HepG2 (cell line): ENCODE data around the gene KRCC1. TPM values are rescaled to one million over a fixed set of nuclear protein-coding genes. Genes with fewer than 3 reads are reported as not detected.

Experiments used
- ATAC-seq: fragments of 200-7000 bp; cut with Tn5 transposase; 3 replicates; pipeline ENCODE4 v1.9.1; 2020; ENCODE audit warnings: mild to moderate bottlenecking, moderate library complexity
- BruUV-seq: library from RNA; stranded (reverse); fragments of 400-500 nt; replicated peaks from 2 replicates; lab custom pipeline; 2021; lab: Mats Ljungman, UMichigan
- CTCF ChIA-PET: fragments of 300-600 bp; formaldehyde crosslinking; extraction: SDS; loops from one replicate; lab custom pipeline; 2021; ENCODE audit warnings: low total read pairs, inconsistent platforms, low intra/inter-chr PET ratio; lab: Yijun Ruan, JAX
- POLR2A ChIA-PET: fragments of 350-600 bp; sonication (Branson Sonifier 250); formaldehyde crosslinking; loops from one replicate; lab custom pipeline; 2020; ENCODE audit warnings: antibody characterized with exemption, inconsistent platforms; lab: Yijun Ruan, JAX
- DNase-seq: peaks from one replicate; pipeline ENCODE4 v3.0.0-alpha.2; 2015; ENCODE audit warnings: low spot score
- FAIRE-seq: peaks from 3 replicates; lab custom pipeline; 2011; peaks lifted over from hg19 to GRCh38; lab: Jason Lieb, UNC
- H2AFZ ChIP-seq: one replicate; pipeline ENCODE4 v1.6.1; 2011; ENCODE audit warnings: low read length, inconsistent platforms
- H3K27ac ChIP-seq: fragments of 300-600 bp; 3 replicates; pipeline ENCODE4 v1.8.0; 2011; ENCODE audit warnings: mixed run types, mild to moderate bottlenecking, mixed read lengths, low read length, inconsistent platforms; ENCODE audit not compliant: insufficient read depth; ENCODE audit errors: extremely low read length
- H3K27me3 ChIP-seq, 2 experiments: fragments of 200-600 bp in 1 of 2; 2 replicates in 1 of 2; 3 replicates in 1 of 2; pipeline versions ENCODE4 v1.6.0 to v1.8.0; 2011; ENCODE audit warnings: low read length in 2 of 2, mild to moderate bottlenecking in 2 of 2, moderate library complexity in 2 of 2, inconsistent platforms in 1 of 2; ENCODE audit not compliant: insufficient read depth in 2 of 2, control insufficient read depth in 1 of 2
- H3K36me3 ChIP-seq, 2 experiments: fragments of 200-600 bp in 1 of 2; replicated peaks in 1 of 2; 2 replicates in 1 of 2; 3 replicates in 1 of 2; pipeline versions ENCODE4 v1.5.1 to v1.8.0; 2011; ENCODE audit warnings: low read length in 2 of 2, inconsistent platforms in 1 of 2; ENCODE audit not compliant: insufficient read depth in 2 of 2, control insufficient read depth in 1 of 2
- H3K4me1 ChIP-seq: 2 replicates; pipeline ENCODE4 v1.5.1; 2012; ENCODE audit warnings: low read length, inconsistent platforms; ENCODE audit not compliant: insufficient read depth
- H3K4me2 ChIP-seq: 2 replicates; pipeline ENCODE4 v1.6.0; 2011; ENCODE audit warnings: low read depth, low read length, inconsistent platforms
- H3K4me3 ChIP-seq, 3 experiments: fragments of 200-600 bp in 1 of 3; sonication (generic), shearing (Covaris generic) in 1 of 3; replicated peaks in 1 of 3; 2 replicates each; pipeline ENCODE4 v1.5.1; 2011 to 2016; ENCODE audit warnings: low read length in 3 of 3, inconsistent platforms in 2 of 3, low read depth in 2 of 3, mild to moderate bottlenecking in 2 of 3, control low read depth in 1 of 3, mixed read lengths in 1 of 3; ENCODE audit not compliant: insufficient read depth in 1 of 3
- H3K79me2 ChIP-seq: one replicate; pipeline ENCODE4 v1.6.1; 2011; ENCODE audit warnings: low read length, inconsistent platforms; ENCODE audit not compliant: insufficient read depth
- H3K9ac ChIP-seq: 2 replicates; pipeline ENCODE4 v1.6.0; 2011; ENCODE audit warnings: mild to moderate bottlenecking, low read depth, low read length, inconsistent platforms; ENCODE audit not compliant: insufficient read depth
- H3K9me3 ChIP-seq: 2 replicates; pipeline ENCODE4 v1.5.1; 2012; ENCODE audit warnings: mild to moderate bottlenecking, low read length
- H4K20me1 ChIP-seq: 2 replicates; pipeline ENCODE4 v1.6.0; 2011; ENCODE audit warnings: inconsistent platforms, mild to moderate bottlenecking, low read length, moderate library complexity; ENCODE audit not compliant: insufficient read depth
- ATF7 ChIP-seq, 2 experiments: fragments of 450-650 bp in 1 of 2; sonication (generic) in 1 of 2; formaldehyde crosslinking in 1 of 2; IDR thresholded peaks; 2 replicates each; pipeline versions ENCODE4 v1.4.0 to v1.6.1; 2016 to 2020; ENCODE audit warnings: antibody characterized with exemption in 1 of 2, mild to moderate bottlenecking in 1 of 2, missing genetic modification reagents in 1 of 2
- ELF3 ChIP-seq: IDR thresholded peaks from 2 replicates; pipeline ENCODE4 v1.6.1; 2016; ENCODE audit warnings: missing genetic modification reagents, missing compliant biosample characterization
- ETV6 ChIP-seq: sonication (generic); formaldehyde crosslinking; conservative IDR thresholded peaks from 2 replicates; pipeline ENCODE4 v1.4.0; 2020; ENCODE audit warnings: missing genetic modification reagents
- MAFF ChIP-seq: IDR thresholded peaks from 2 replicates; pipeline ENCODE4 v1.6.1; 2011; ENCODE audit warnings: low read depth, low read length, improper control_type of control experiment
- NR3C1 ChIP-seq: sonication (generic); formaldehyde crosslinking; IDR thresholded peaks from 2 replicates; pipeline ENCODE4 v1.4.0; 2020; ENCODE audit warnings: missing genetic modification reagents
- TBX2 ChIP-seq: sonication (generic); formaldehyde crosslinking; IDR thresholded peaks from 2 replicates; pipeline ENCODE4 v1.5.0; 2020; ENCODE audit warnings: missing genetic modification reagents, mild to moderate bottlenecking, borderline replicate concordance
- ZNF33B ChIP-seq: sonication (generic); formaldehyde crosslinking; IDR thresholded peaks from 2 replicates; pipeline ENCODE4 v1.5.1; 2020; ENCODE audit warnings: mild to moderate bottlenecking, missing genetic modification reagents
- ZNF543 ChIP-seq: sonication (generic); formaldehyde crosslinking; IDR thresholded peaks from 2 replicates; pipeline ENCODE4 v1.4.0; 2020; ENCODE audit warnings: mild to moderate bottlenecking, missing genetic modification reagents
- WGBS: methylation state at CpG from one replicate; pipeline ENCODE4 v1.1.6; 2017; ENCODE audit warnings: low lambda C conversion rate; 5-methylcytosine and 5-hydroxymethylcytosine counted together
- in situ Hi-C: cut with HindIII; loops from 2 replicates; pipeline ENCODE4 v1.10.0; 2017; ENCODE audit warnings: low pct_unique_long_range_greater_than_20kb; ENCODE audit not compliant: extremely low pct_ligation_motif_present
- intact Hi-C: fragments of 100-400 bp; cut with micrococcal nuclease; formaldehyde crosslinking; loops from one replicate; pipeline ENCODE4 v1.10.0; 2022; ENCODE audit not compliant: unreplicated experiment
- polyA plus RNA-seq, 8 experiments: library from polyadenylated mRNA; depleted of rRNA in 3 of 8; stranded (reverse) in 7 of 8; unstranded in 1 of 8; fragments of >200 nt; fragmentation: Illumina TruSeq in 4 of 8; extraction: Trizol in 4 of 8; gene quantifications; 2 replicates each; pipeline versions ENCODE4 v1.2.1 to v1.2.3, GENCODE V29; 2011 to 2016; ENCODE audit warnings: low read depth in 4 of 8, missing spikeins in 1 of 8, mixed read lengths in 1 of 8; ENCODE audit not compliant: insufficient read depth in 1 of 8
- total RNA-seq, 5 experiments: library from RNA; depleted of rRNA; stranded (reverse); fragments of >200 nt; fragmentation: Illumina TruSeq; extraction: Trizol; gene quantifications; 2 replicates each; pipeline ENCODE4 v1.2.3, GENCODE V29; 2016; ENCODE audit warnings: low read depth in 1 of 5
- TF ChIP-seq, protein P1 (sequence below): sonication (generic); formaldehyde crosslinking; IDR thresholded peaks from 2 replicates; pipeline ENCODE4 v1.4.0; 2020; ENCODE audit warnings: mild to moderate bottlenecking, low read depth, missing genetic modification reagents
- TF ChIP-seq, protein P2 (sequence below): sonication (generic); formaldehyde crosslinking; IDR thresholded peaks from 2 replicates; pipeline ENCODE4 v1.4.0; 2020; ENCODE audit warnings: missing genetic modification reagents

The KRCC1 gene
- total and polyA plus RNA-seq, 2 of the 13 experiments (the other 11 are each of a cell fraction or from before 2014, with no cell fraction given), result 6.5 to 7.7 TPM

DNA sequence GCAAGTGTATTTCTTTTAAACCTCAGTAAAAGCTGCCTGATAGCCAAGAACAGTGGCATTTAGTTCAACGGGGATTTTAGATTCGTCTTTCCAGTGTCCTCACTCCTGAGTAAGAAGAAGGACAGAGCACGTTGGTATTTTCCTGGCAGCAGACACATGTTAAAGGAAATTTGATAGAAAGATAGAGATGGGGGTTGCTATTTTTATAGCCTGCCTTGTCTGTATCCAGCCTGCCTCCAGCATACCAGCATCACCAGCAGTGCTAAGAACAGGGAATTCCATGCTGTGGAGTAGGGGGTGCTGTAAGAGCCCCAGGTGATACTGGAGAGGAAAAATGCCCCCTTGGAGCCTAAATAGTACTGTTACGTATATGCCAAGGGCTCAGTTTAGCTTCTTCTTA is 11.0 kb upstream of the KRCC1 start:
- Histone ChIP-seq H3K4me3 (no peak overlapping the region), H3K79me2 (no peaks in the 10 kb centered on the region), H3K36me3 (no peaks in the 10 kb centered on the region), H2AFZ (no peak overlapping the region), H3K27ac (no peak overlapping the region), H3K27me3 (peaks cover 3 to 6% of the 10 kb centered on the region in 2 experiments; a peak in 2 of 5 replicates), H3K9ac (no peak overlapping the region), H3K4me1 (peaks cover 12% of the 10 kb centered on the region), H4K20me1 (no peaks in the 10 kb centered on the region), H3K9me3 (no peaks in the 10 kb centered on the region), H3K4me2 (no peak overlapping the region)
- 59% methylated on average over 4 of the region's 4 CpGs for WGBS
- FAIRE-seq, result no peak
- no TSS peak for BruUV-seq
- no peak for DNase-seq
- intact Hi-C loops, result no loop called here
- CTCF ChIA-PET, result no interaction called here
- no peak for ATAC-seq
- POLR2A ChIA-PET, result no interaction called here
- TF ChIP-seq TBX2 (CRISPR knock-in tag) (no peak), ZNF33B (CRISPR knock-in tag) (no peak), MAFF (no peak), ZNF543 (no peak), ETV6 (CRISPR knock-in tag) (no peak), ELF3 (CRISPR knock-in tag) (no peak), NR3C1 (CRISPR knock-in tag) (no peak), ATF7 (IDR thresholded peaks at IDR 0.05) (no peak), ATF7 (CRISPR knock-in tag; IDR thresholded peaks at IDR 0.05) (no peak)
- TF ChIP-seq, protein P1, sequence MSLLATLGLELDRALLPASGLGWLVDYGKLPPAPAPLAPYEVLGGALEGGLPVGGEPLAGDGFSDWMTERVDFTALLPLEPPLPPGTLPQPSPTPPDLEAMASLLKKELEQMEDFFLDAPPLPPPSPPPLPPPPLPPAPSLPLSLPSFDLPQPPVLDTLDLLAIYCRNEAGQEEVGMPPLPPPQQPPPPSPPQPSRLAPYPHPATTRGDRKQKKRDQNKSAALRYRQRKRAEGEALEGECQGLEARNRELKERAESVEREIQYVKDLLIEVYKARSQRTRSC (CRISPR knock-in tag), result no peak
- TF ChIP-seq, protein P2, sequence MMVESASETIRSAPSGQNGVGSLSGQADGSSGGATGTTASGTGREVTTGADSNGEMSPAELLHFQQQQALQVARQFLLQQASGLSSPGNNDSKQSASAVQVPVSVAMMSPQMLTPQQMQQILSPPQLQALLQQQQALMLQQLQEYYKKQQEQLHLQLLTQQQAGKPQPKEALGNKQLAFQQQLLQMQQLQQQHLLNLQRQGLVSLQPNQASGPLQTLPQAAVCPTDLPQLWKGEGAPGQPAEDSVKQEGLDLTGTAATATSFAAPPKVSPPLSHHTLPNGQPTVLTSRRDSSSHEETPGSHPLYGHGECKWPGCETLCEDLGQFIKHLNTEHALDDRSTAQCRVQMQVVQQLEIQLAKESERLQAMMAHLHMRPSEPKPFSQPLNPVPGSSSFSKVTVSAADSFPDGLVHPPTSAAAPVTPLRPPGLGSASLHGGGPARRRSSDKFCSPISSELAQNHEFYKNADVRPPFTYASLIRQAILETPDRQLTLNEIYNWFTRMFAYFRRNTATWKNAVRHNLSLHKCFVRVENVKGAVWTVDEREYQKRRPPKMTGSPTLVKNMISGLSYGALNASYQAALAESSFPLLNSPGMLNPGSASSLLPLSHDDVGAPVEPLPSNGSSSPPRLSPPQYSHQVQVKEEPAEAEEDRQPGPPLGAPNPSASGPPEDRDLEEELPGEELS (CRISPR knock-in tag), result no peak
- in situ Hi-C loops, result loop anchor here (25.0 kb wide), 1 partner anchor 396 kb away; the partner anchor contains the start of gene FOXI3
